GM12878 (cell line): ENCODE data around the gene CD2AP. TPM values are rescaled to one million over a fixed set of nuclear protein-coding genes. Genes with fewer than 3 reads are reported as not detected.
"Not testable (repeated sequence)": the region's sequence is repeated elsewhere in the genome, so short reads cannot be mapped to it uniquely, and the experiment has no call there.

Source experiments
- ATAC-seq: fragments of 200-7000 bp; cut with Tn5 transposase; 3 replicates; pipeline ENCODE4 v1.9.1; 2020; ENCODE audit warnings: mild to moderate bottlenecking, moderate library complexity
- BruUV-seq: library from RNA; stranded (reverse); fragments of 400-500 nt; replicated peaks from 2 replicates; lab custom pipeline; 2021; lab: Mats Ljungman, UMichigan
- CTCF ChIA-PET: fragments of 300-600 bp; sonication (Branson Sonifier 250); formaldehyde crosslinking; extraction: SDS; loops from one replicate; lab custom pipeline; 2021; ENCODE audit warnings: inconsistent platforms; lab: Yijun Ruan, JAX
- POLR2A ChIA-PET: fragments of 350-600 bp; formaldehyde crosslinking; extraction: SDS; loops from one replicate; lab custom pipeline; 2021; ENCODE audit warnings: inconsistent platforms; lab: Charles Lee
- RAD21 ChIA-PET: fragments of 300-600 bp; sonication (Branson Sonifier 250); formaldehyde crosslinking; loops from one replicate; lab custom pipeline; 2023; ENCODE audit warnings: antibody characterized with exemption; ENCODE audit not compliant: unreplicated experiment; lab: Charles Lee
- SMC1A ChIA-PET: fragments of 300-600 bp; sonication (Branson Sonifier 250); formaldehyde crosslinking; loops from one replicate; lab custom pipeline; 2023; ENCODE audit not compliant: unreplicated experiment, uncharacterized antibody; lab: Charles Lee
- DNase-seq: peaks from one replicate; pipeline ENCODE4 v3.0.0-alpha.2; 2011; ENCODE audit warnings: low read depth, low spot score
- FAIRE-seq: peaks from 3 replicates; lab custom pipeline; 2011; peaks lifted over from hg19 to GRCh38; lab: Jason Lieb, UNC
- H2AFZ ChIP-seq: 2 replicates; pipeline ENCODE4 v1.6.0; 2011; ENCODE audit warnings: low read depth, low read length, control low read depth; ENCODE audit not compliant: control insufficient read depth
- H3K27ac ChIP-seq: 2 replicates; pipeline ENCODE4 v1.5.1; 2011; ENCODE audit warnings: control low read depth; ENCODE audit not compliant: control insufficient read depth, insufficient read depth
- H3K27me3 ChIP-seq, 2 experiments: replicated peaks in 1 of 2; 2 replicates each; pipeline versions ENCODE4 v1.6.0 to v1.6.1; 2011; ENCODE audit warnings: low read length in 1 of 2; ENCODE audit not compliant: control insufficient read depth in 2 of 2, insufficient read depth in 2 of 2
- H3K36me3 ChIP-seq, 2 experiments: 2 replicates each; pipeline ENCODE4 v1.5.1; 2011; ENCODE audit warnings: low read length in 1 of 2; ENCODE audit not compliant: control insufficient read depth in 2 of 2, insufficient read depth in 2 of 2
- H3K4me1 ChIP-seq: 2 replicates; pipeline ENCODE4 v1.6.1; 2011; ENCODE audit warnings: mild to moderate bottlenecking, low read length, moderate library complexity, mixed read lengths; ENCODE audit not compliant: control insufficient read depth, insufficient read depth
- H3K4me2 ChIP-seq: 2 replicates; pipeline ENCODE4 v1.6.0; 2011; ENCODE audit warnings: control low read depth; ENCODE audit not compliant: control insufficient read depth, insufficient read depth
- H3K4me3 ChIP-seq: fragments of 200-600 bp; sonication (generic); 2 replicates; pipeline ENCODE4 v1.5.1; 2016
- H3K79me2 ChIP-seq: 2 replicates; pipeline ENCODE4 v1.6.0; 2011; ENCODE audit warnings: low read length; ENCODE audit not compliant: control insufficient read depth, insufficient read depth
- H3K9ac ChIP-seq: 2 replicates; pipeline ENCODE4 v1.8.0; 2011; ENCODE audit warnings: low read length, control low read depth, mixed read lengths; ENCODE audit not compliant: control insufficient read depth, insufficient read depth
- H3K9me3 ChIP-seq: replicated peaks from 3 replicates; pipeline ENCODE4 v1.5.1; 2011; ENCODE audit warnings: mild to moderate bottlenecking, low read length; ENCODE audit not compliant: control insufficient read depth, insufficient read depth
- H4K20me1 ChIP-seq: 2 replicates; pipeline ENCODE4 v1.6.0; 2011; ENCODE audit not compliant: control insufficient read depth, insufficient read depth
- NBN ChIP-seq: fragments of 450-650 bp; IDR thresholded peaks from 2 replicates; pipeline ENCODE4 v1.6.1; 2016
- NR2F1 ChIP-seq: fragments of 450-650 bp; conservative IDR thresholded peaks from 2 replicates; pipeline ENCODE4 v1.6.1; 2017; ENCODE audit warnings: mild to moderate bottlenecking
- WGBS: methylation state at CpG from one replicate; pipeline ENCODE4 v1.1.6; 2016; ENCODE audit warnings: low lambda C conversion rate; ENCODE audit not compliant: insufficient replicate concordance, insufficient coverage; ENCODE audit errors: missing lambda C conversion rate; 5-methylcytosine and 5-hydroxymethylcytosine counted together
- in situ Hi-C: fragments of 300-500 bp; cut with MboI; formaldehyde crosslinking; loops from 9 replicates; pipeline ENCODE4 v1.14.3; 2018; ENCODE audit warnings: mixed read lengths
- intact Hi-C: fragments of 100-400 bp; cut with micrococcal nuclease; formaldehyde crosslinking; loops from one replicate; pipeline ENCODE4 v1.14.2; 2022; ENCODE audit not compliant: unreplicated experiment
- polyA plus RNA-seq, 11 experiments: library from polyadenylated mRNA; depleted of rRNA in 4 of 11; unstranded in 6 of 11; stranded (reverse) in 5 of 11; fragments of >200 nt; fragmentation: Nextera tagmentation in 4 of 11; fragmentation: Illumina TruSeq in 1 of 11; extraction: Ambion mirVana in 4 of 11; extraction: Trizol in 1 of 11; gene quantifications; 1 replicate in 1 of 11; 2 replicates in 10 of 11; pipeline versions ENCODE4 v1.2.1 to v1.2.3, GENCODE V29; 2011 to 2016; ENCODE audit warnings: inconsistent platforms in 2 of 11, missing spikeins in 2 of 11, low read depth in 1 of 11
- total RNA-seq, 4 experiments: library from RNA; depleted of rRNA in 3 of 4; stranded (reverse); fragments of >200 nt in 3 of 4; fragmentation: Illumina TruSeq in 1 of 4; extraction: Trizol in 1 of 4; gene quantifications; 2 replicates each; pipeline versions ENCODE4 v1.2.1 to v1.2.3, GENCODE V29; 2013 to 2021

Gene CD2AP
- total and polyA plus RNA-seq, 10 of the 15 experiments (the other 5 are each of a cell fraction or from before 2014, with no cell fraction given) = 5.4 to 46.6 (median 20.9) TPM

GRCh38 chr6:47647188-47647587 is 169.6 kb downstream of the CD2AP start:
- CTCF ChIA-PET = interaction anchor here (0.8 to 2.3 kb wide), 6 partner anchors 15 to 132 kb away, joined by 3 to 13 read pairs (median 5); no protein-coding TSS in a partner anchor
- Histone ChIP-seq H3K4me3 (no peak overlapping the region), H3K9me3 (no peaks in the 10 kb centered on the region), H4K20me1 (no peaks in the 10 kb centered on the region)
- RAD21 ChIA-PET = interaction anchor here (1.5 kb wide), 1 partner anchor 87 kb away, joined by 11 read pairs; no protein-coding TSS in a partner anchor
- 84% methylated on average over 1 of the region's 1 CpG for WGBS
- SMC1A ChIA-PET = interaction anchor here (0.8 to 2.5 kb wide), 5 partner anchors 8 to 231 kb away, joined by 3 to 15 read pairs (median 4); no protein-coding TSS in a partner anchor
- no peak for TF ChIP-seq NBN
- TF ChIP-seq, all 136 proteins: peak for 0
- Histone ChIP-seq H2AFZ (no peak overlapping the region), H3K4me2 (no peak overlapping the region), H3K36me3 (no peaks in the 10 kb centered on the region), H3K4me1 (peaks cover 4% of the 10 kb centered on the region), H3K9ac (no peak overlapping the region), H3K27me3 (no peaks in the 10 kb centered on the region), H3K27ac (no peak overlapping the region), H3K79me2 (no peaks in the 10 kb centered on the region)
- ATAC-seq (no peak), DNase-seq (no peak), FAIRE-seq (no peak)
- intact Hi-C loops (loop anchor here (5.0 kb wide), 1 partner anchor 85 kb away; no protein-coding TSS in a partner anchor), in situ Hi-C loops (no loop called here)
- POLR2A ChIA-PET = no interaction called here
- BruUV-seq = no TSS peak

GRCh38 chr6:47647626-47648025 is 170.0 kb downstream of the CD2AP start:
- peak; percentile 69 for TF ChIP-seq NR2F1
- TF ChIP-seq, all 136 proteins: peak for 1; not testable (repeated sequence) for 135
- SMC1A ChIA-PET = interaction anchor here (0.8 to 2.5 kb wide), 5 partner anchors 8 to 232 kb away, joined by 3 to 15 read pairs (median 4); no protein-coding TSS in a partner anchor
- FAIRE-seq, H3K4me3 ChIP-seq, POLR2A ChIA-PET, ATAC-seq, H3K27ac ChIP-seq, DNase-seq, BruUV-seq, H3K9ac ChIP-seq, H3K36me3 ChIP-seq, in situ Hi-C loops, H3K4me1 ChIP-seq, H3K9me3 ChIP-seq, H3K27me3 ChIP-seq, H3K79me2 ChIP-seq, H2AFZ ChIP-seq, H4K20me1 ChIP-seq, H3K4me2 ChIP-seq: not testable (repeated sequence)
- intact Hi-C loops = loop anchor here (5.0 kb wide), 1 partner anchor 85 kb away; no protein-coding TSS in a partner anchor
- WGBS = 50% methylated on average over 4 of the region's 4 CpGs
- CTCF ChIA-PET = interaction anchor here (0.8 to 2.3 kb wide), 6 partner anchors 16 to 132 kb away, joined by 3 to 13 read pairs (median 5); no protein-coding TSS in a partner anchor
- RAD21 ChIA-PET = interaction anchor here (1.5 kb wide), 1 partner anchor 86 kb away, joined by 11 read pairs; no protein-coding TSS in a partner anchor
